H7 (cell line): ENCODE measurements around the gene PCSK5. TPM values are rescaled to one million over a fixed set of nuclear protein-coding genes. Genes with fewer than 3 reads are reported as not detected.

ENCODE experiments used
- DNase-seq: peaks from one replicate; pipeline ENCODE4 v3.0.0; 2012
- H3K27me3 ChIP-seq: 2 replicates; pipeline ENCODE4 v1.6.0; 2011; ENCODE audit warnings: mild to moderate bottlenecking, low read length; ENCODE audit not compliant: control insufficient read depth, insufficient read depth
- H3K36me3 ChIP-seq: replicated peaks from 2 replicates; pipeline ENCODE4 v1.5.1; 2011; ENCODE audit warnings: low read length; ENCODE audit not compliant: control insufficient read depth, insufficient read depth
- H3K4me3 ChIP-seq: 2 replicates; pipeline ENCODE4 v1.5.1; 2011; ENCODE audit warnings: low read depth, mild to moderate bottlenecking, control low read depth, low read length, moderate library complexity; ENCODE audit not compliant: insufficient read depth
- total RNA-seq: library from RNA; depleted of rRNA; stranded (reverse); fragments of >200 nt; shearing (Covaris generic); gene quantifications from 2 replicates; pipeline ENCODE4 v1.2.3, GENCODE V29; 2014

Gene PCSK5
- total RNA-seq, 1 experiment from 2014 or later = 10.1 TPM

DNA sequence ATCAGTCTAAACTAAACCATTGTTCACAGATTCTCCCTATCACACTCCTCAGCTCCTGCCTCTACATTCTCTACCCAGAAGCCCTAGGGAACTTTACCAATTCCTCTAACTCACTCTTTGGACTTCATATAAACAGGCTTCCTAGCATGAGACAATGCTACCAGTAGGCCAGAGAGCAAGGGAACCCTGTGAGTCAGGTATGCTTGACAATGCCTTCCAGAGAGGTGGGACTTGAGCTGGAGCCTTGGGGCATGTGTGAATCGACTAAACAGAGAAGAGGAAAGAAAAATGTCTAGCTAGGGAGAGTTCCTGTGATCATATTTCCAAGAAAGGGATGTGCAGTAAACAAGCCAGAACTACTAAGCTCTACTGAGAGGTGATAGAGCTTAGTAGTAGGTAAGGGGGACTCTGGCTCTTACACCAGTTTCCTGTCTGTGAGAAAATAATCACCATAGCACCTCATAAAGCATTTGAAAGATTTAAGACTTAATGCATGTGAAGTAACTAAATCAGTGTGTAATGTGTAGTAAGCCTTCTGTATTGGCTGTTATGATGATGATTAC, 510.1 kb downstream of the PCSK5 start:
- no peaks in the 10 kb centered on the region for H3K36me3 ChIP-seq
- H3K27me3 ChIP-seq = no peaks in the 10 kb centered on the region
- H3K4me3 ChIP-seq = no peak overlapping the region
- DNase-seq = no peak

DNA sequence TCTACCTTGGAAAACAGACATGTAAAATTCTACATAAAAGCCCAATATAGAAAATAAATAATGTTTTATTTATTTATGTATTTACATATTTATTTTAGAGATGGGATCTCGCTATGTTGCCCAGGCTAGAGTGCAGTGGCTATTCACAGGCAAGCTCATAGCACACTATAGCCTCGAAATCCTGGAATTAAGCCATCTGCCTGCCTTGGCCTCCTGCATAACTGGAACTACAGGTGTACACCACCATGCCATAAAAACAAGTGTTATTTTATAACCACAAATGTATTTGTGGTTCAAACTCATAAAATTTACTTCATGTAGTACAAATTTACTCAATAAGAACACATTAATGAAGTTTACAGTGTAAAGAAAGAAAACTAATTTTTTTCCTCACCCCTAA, 510.7 kb downstream of the PCSK5 start:
- DNase-seq = no peak
- Histone ChIP-seq H3K4me3 (no peak overlapping the region), H3K27me3 (no peaks in the 10 kb centered on the region), H3K36me3 (no peaks in the 10 kb centered on the region)

DNA sequence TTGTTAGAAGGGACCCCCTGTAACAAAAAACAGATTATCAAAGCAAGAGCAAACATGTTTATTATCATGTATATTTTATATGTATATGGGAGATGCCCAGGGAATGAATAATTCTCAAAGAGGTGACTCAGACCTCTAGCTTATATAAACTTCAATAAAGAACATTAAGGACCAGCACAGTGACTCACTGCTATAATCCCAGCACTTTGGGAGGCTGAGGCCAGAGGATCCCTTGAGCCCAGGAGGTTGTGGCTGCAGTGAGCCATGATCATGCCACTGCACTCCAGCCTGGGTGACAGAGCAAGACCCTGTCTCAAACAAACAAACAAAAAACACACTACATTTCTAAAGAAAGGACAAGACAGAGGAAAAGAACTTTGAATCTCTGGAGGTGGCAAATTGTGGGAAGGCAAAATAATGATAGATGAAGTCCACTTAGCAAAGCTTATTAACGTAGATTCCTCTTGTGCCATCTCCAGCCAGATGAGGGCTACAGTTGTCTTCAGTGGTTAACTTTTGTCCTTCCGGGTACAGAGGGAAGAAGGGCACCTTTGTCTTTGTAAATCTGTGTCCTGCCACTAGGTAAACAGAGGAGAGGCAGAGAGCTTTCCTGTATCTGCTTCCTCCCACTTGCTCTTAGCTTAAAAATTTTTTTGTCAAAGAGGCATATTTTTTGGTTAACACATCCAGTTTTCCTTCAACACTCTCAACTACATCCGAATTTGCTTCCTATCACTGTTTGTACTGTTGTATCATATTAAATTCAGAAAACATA, 511.3 kb downstream of the PCSK5 start:
- Histone ChIP-seq H3K4me3 (no peak overlapping the region), H3K36me3 (no peaks in the 10 kb centered on the region), H3K27me3 (no peaks in the 10 kb centered on the region)
- DNase-seq = no peak

DNA sequence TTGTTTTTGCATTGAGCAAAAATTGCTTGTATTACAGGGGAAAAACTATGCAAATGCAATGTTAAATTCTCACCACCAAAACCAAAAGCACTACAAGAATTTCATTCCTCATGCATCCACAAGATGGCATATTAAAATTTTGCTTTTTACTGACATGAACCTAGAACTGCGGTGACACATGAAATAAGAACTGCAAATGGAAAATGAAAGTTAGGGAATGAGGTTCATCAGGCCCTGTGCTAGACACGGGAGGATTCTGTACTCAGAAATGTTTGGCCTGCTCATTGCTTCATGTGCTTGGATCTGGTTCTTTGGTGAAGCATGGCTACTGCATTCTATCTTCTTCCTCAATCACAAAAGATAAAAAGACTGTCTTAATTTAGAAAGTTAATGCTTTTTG, 512.9 kb downstream of the PCSK5 start:
- Histone ChIP-seq H3K27me3 (no peaks in the 10 kb centered on the region), H3K36me3 (no peaks in the 10 kb centered on the region), H3K4me3 (no peak overlapping the region)
- DNase-seq = no peak

DNA sequence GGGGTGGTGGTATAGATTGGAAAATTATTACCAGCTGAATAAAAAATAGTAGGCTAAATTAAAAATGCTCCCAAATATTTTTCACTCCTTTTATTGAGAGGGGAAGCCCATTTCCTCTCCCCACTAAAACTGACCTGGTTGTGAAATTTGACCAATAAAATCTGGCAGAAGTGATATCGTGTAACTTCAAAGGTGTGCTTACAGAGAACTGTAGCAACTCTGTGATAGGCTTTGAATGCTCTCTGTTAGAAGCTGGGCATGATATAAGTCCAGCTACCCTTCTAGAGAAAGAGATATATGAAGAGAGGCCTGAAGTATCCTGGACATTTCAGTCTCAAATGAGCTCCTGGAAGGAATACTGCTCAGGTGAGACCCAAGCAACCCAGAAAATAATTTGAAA, 513.9 kb downstream of the PCSK5 start:
- H3K4me3 ChIP-seq = no peak overlapping the region
- H3K27me3 ChIP-seq = no peaks in the 10 kb centered on the region
- no peak for DNase-seq
- H3K36me3 ChIP-seq = no peaks in the 10 kb centered on the region

DNA sequence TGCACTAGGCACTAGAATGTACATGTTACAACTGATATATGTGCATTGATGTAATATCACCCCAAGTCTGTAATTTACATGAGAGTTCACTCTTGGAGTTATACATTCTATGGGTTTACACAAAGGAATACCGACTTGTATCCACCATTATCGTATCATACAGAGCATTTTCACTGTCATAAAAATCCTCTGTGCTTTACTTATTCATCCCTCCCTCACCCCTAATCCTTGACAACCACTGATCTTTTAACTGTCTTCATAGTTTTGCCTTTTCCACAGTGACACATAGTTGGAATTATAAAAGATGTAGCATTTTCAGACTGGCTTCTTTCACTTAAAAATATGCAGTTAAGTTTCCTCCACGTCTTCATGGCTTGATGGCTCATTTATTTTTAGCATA, 514.9 kb downstream of the PCSK5 start:
- no peak for DNase-seq
- Histone ChIP-seq H3K27me3 (no peaks in the 10 kb centered on the region), H3K36me3 (no peaks in the 10 kb centered on the region), H3K4me3 (no peak overlapping the region)

DNA sequence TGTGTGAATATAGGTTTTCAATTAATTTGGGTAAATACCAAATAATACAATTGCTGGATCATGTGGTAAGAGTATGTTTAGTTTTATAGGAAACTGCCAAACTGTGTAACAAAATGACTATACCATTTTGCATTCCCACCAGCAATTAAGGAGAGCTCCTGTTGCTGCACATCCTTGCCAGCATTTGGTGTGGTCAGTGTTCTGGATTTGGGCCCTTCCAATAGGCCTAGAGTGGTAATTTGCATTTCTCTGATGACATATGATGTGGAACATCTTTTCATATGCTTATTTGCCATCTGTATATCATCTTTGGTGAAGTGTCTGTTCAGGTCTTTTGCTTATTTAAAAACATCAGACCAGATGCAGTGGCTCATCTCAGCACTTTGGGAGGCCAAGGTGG, 515.4 kb downstream of the PCSK5 start:
- Histone ChIP-seq H3K4me3 (no peak overlapping the region), H3K27me3 (no peaks in the 10 kb centered on the region)
- no peak for DNase-seq

More for the DNA sequence above, 515.4 kb downstream of the PCSK5 start:
- no peaks in the 10 kb centered on the region for H3K36me3 ChIP-seq
